GM12878 (cell line): ENCODE results near the gene KCNH4. TPM values are rescaled to one million over a fixed set of nuclear protein-coding genes. Genes with fewer than 3 reads are reported as not detected.

Source experiments
- ATAC-seq: fragments of 200-7000 bp; cut with Tn5 transposase; 3 replicates; pipeline ENCODE4 v1.9.1; 2020; ENCODE audit warnings: mild to moderate bottlenecking, moderate library complexity
- BruUV-seq: library from RNA; stranded (reverse); fragments of 400-500 nt; replicated peaks from 2 replicates; lab custom pipeline; 2021; lab: Mats Ljungman, UMichigan
- CTCF ChIA-PET: fragments of 300-600 bp; sonication (Branson Sonifier 250); formaldehyde crosslinking; extraction: SDS; loops from one replicate; lab custom pipeline; 2021; ENCODE audit warnings: inconsistent platforms; lab: Yijun Ruan, JAX
- POLR2A ChIA-PET: fragments of 350-600 bp; formaldehyde crosslinking; extraction: SDS; loops from one replicate; lab custom pipeline; 2021; ENCODE audit warnings: inconsistent platforms; lab: Charles Lee
- RAD21 ChIA-PET: fragments of 300-600 bp; sonication (Branson Sonifier 250); formaldehyde crosslinking; loops from one replicate; lab custom pipeline; 2023; ENCODE audit warnings: antibody characterized with exemption; ENCODE audit not compliant: unreplicated experiment; lab: Charles Lee
- SMC1A ChIA-PET: fragments of 300-600 bp; sonication (Branson Sonifier 250); formaldehyde crosslinking; loops from one replicate; lab custom pipeline; 2023; ENCODE audit not compliant: unreplicated experiment, uncharacterized antibody; lab: Charles Lee
- DNase-seq: peaks from one replicate; pipeline ENCODE4 v3.0.0-alpha.2; 2011; ENCODE audit warnings: low read depth, low spot score
- FAIRE-seq: peaks from 3 replicates; lab custom pipeline; 2011; peaks lifted over from hg19 to GRCh38; lab: Jason Lieb, UNC
- H2AFZ ChIP-seq: 2 replicates; pipeline ENCODE4 v1.6.0; 2011; ENCODE audit warnings: low read depth, low read length, control low read depth; ENCODE audit not compliant: control insufficient read depth
- H3K27ac ChIP-seq: 2 replicates; pipeline ENCODE4 v1.5.1; 2011; ENCODE audit warnings: control low read depth; ENCODE audit not compliant: control insufficient read depth, insufficient read depth
- H3K27me3 ChIP-seq, 2 experiments: replicated peaks in 1 of 2; 2 replicates each; pipeline versions ENCODE4 v1.6.0 to v1.6.1; 2011; ENCODE audit warnings: low read length in 1 of 2; ENCODE audit not compliant: control insufficient read depth in 2 of 2, insufficient read depth in 2 of 2
- H3K36me3 ChIP-seq, 2 experiments: 2 replicates each; pipeline ENCODE4 v1.5.1; 2011; ENCODE audit warnings: low read length in 1 of 2; ENCODE audit not compliant: control insufficient read depth in 2 of 2, insufficient read depth in 2 of 2
- H3K4me1 ChIP-seq: 2 replicates; pipeline ENCODE4 v1.6.1; 2011; ENCODE audit warnings: mild to moderate bottlenecking, low read length, moderate library complexity, mixed read lengths; ENCODE audit not compliant: control insufficient read depth, insufficient read depth
- H3K4me2 ChIP-seq: 2 replicates; pipeline ENCODE4 v1.6.0; 2011; ENCODE audit warnings: control low read depth; ENCODE audit not compliant: control insufficient read depth, insufficient read depth
- H3K4me3 ChIP-seq: fragments of 200-600 bp; sonication (generic); 2 replicates; pipeline ENCODE4 v1.5.1; 2016
- H3K79me2 ChIP-seq: 2 replicates; pipeline ENCODE4 v1.6.0; 2011; ENCODE audit warnings: low read length; ENCODE audit not compliant: control insufficient read depth, insufficient read depth
- H3K9ac ChIP-seq: 2 replicates; pipeline ENCODE4 v1.8.0; 2011; ENCODE audit warnings: low read length, control low read depth, mixed read lengths; ENCODE audit not compliant: control insufficient read depth, insufficient read depth
- H3K9me3 ChIP-seq: replicated peaks from 3 replicates; pipeline ENCODE4 v1.5.1; 2011; ENCODE audit warnings: mild to moderate bottlenecking, low read length; ENCODE audit not compliant: control insufficient read depth, insufficient read depth
- H4K20me1 ChIP-seq: 2 replicates; pipeline ENCODE4 v1.6.0; 2011; ENCODE audit not compliant: control insufficient read depth, insufficient read depth
- ASH2L ChIP-seq: fragments of 300-600, 200-600 bp; sonication (generic); IDR thresholded peaks from 2 replicates; pipeline ENCODE4 v1.6.1; 2017; ENCODE audit warnings: low read depth, mild to moderate bottlenecking, borderline replicate concordance
- BHLHE40 ChIP-seq, 2 experiments: fragments of 450-650 bp in 1 of 2; IDR thresholded peaks; 2 replicates each; pipeline ENCODE4 v1.6.1; 2011 to 2017; ENCODE audit warnings: low read depth in 2 of 2, borderline replicate concordance in 1 of 2, improper control_type of control experiment in 1 of 2, low read length in 1 of 2, mild to moderate bottlenecking in 1 of 2
- NR2C1 ChIP-seq: fragments of 450-650 bp; IDR thresholded peaks from 2 replicates; pipeline ENCODE4 v1.6.1; 2017; ENCODE audit warnings: antibody characterized with exemption, mild to moderate bottlenecking, moderate library complexity
- WGBS: methylation state at CpG from one replicate; pipeline ENCODE4 v1.1.6; 2016; ENCODE audit warnings: low lambda C conversion rate; ENCODE audit not compliant: insufficient replicate concordance, insufficient coverage; ENCODE audit errors: missing lambda C conversion rate; 5-methylcytosine and 5-hydroxymethylcytosine counted together
- in situ Hi-C: fragments of 300-500 bp; cut with MboI; formaldehyde crosslinking; loops from 9 replicates; pipeline ENCODE4 v1.14.3; 2018; ENCODE audit warnings: mixed read lengths
- intact Hi-C: fragments of 100-400 bp; cut with micrococcal nuclease; formaldehyde crosslinking; loops from one replicate; pipeline ENCODE4 v1.14.2; 2022; ENCODE audit not compliant: unreplicated experiment
- polyA plus RNA-seq, 11 experiments: library from polyadenylated mRNA; depleted of rRNA in 4 of 11; unstranded in 6 of 11; stranded (reverse) in 5 of 11; fragments of >200 nt; fragmentation: Nextera tagmentation in 4 of 11; fragmentation: Illumina TruSeq in 1 of 11; extraction: Ambion mirVana in 4 of 11; extraction: Trizol in 1 of 11; gene quantifications; 1 replicate in 1 of 11; 2 replicates in 10 of 11; pipeline versions ENCODE4 v1.2.1 to v1.2.3, GENCODE V29; 2011 to 2016; ENCODE audit warnings: inconsistent platforms in 2 of 11, missing spikeins in 2 of 11, low read depth in 1 of 11
- total RNA-seq, 4 experiments: library from RNA; depleted of rRNA in 3 of 4; stranded (reverse); fragments of >200 nt in 3 of 4; fragmentation: Illumina TruSeq in 1 of 4; extraction: Trizol in 1 of 4; gene quantifications; 2 replicates each; pipeline versions ENCODE4 v1.2.1 to v1.2.3, GENCODE V29; 2013 to 2021
- TF ChIP-seq, protein P1 (sequence below): IDR thresholded peaks from 2 replicates; pipeline ENCODE4 v1.6.1; 2012; ENCODE audit warnings: mild to moderate bottlenecking, low read depth, low read length

The KCNH4 gene
- total and polyA plus RNA-seq, 10 of the 15 experiments (the other 5 are each of a cell fraction or from before 2014, with no cell fraction given), result 0.03 to 0.88 (median 0.10) TPM; not detected in 2

DNA sequence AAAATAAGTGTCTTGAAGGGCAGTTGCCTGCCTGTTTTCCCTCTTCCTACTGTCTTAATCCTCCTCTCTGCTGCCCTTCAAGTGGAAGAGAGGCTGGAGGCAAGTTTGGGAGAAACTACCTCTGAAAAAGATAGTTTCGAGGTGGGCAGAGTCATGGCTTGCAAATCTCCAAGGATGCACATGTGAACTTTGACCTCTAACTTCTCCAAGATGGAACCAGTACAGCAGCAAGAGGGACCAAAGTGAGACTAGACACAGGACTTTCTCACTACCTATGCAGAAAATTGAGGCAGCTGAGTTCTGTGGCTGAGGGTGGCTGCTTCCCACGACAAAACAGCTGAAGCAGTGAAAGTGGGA is 887 bp upstream of the KCNH4 start:
- no peak for FAIRE-seq
- SMC1A ChIA-PET, result interaction anchor here (0.6 to 4.7 kb wide), 29 partner anchors 12 to 225 kb away, joined by 3 to 53 read pairs (median 4); partner anchors contain the start of genes CNP, DHX58, GHDC and KAT2A
- 69% methylated on average over 2 of the region's 2 CpGs for WGBS

More for the DNA sequence above, 887 bp upstream of the KCNH4 start:
- no TSS peak for BruUV-seq
- Histone ChIP-seq H4K20me1 (no peaks in the 10 kb centered on the region), H3K79me2 (no peaks in the 10 kb centered on the region), H3K4me2 (peak overlapping the region; percentile 94), H3K9ac (no peak overlapping the region), H2AFZ (no peak overlapping the region; the same call in 1 of the 2 replicates), H3K36me3 (no peaks in the 10 kb centered on the region), H3K27me3 (no peaks in the 10 kb centered on the region), H3K4me3 (0 out of 2 replicates have a peak overlapping the region, but pooled peaks have one; percentile 10), H3K27ac (no peak overlapping the region), H3K9me3 (no peaks in the 10 kb centered on the region), H3K4me1 (peaks cover 39% of the 10 kb centered on the region)
- ChIA-PET RAD21 (interaction anchor here (0.7 to 4.7 kb wide), 27 partner anchors 8 to 224 kb away, joined by 3 to 78 read pairs (median 4); partner anchors contain the start of genes DHX58, DNAJC7, GHDC and KAT2A), POLR2A (interaction anchor here (0.5 to 1.9 kb wide), 12 partner anchors 13 to 216 kb away, joined by 3 to 15 read pairs (median 4); partner anchors contain the start of genes DHX58, GHDC and KAT2A), CTCF (interaction anchor here (0.6 to 4.6 kb wide), 42 partner anchors 9 to 441 kb away, joined by 3 to 138 read pairs (median 4); partner anchors contain the start of genes CNP, DHX58, DNAJC7 and GHDC)
- intact Hi-C loops (loop anchor here (1.0 to 10.0 kb wide), 5 partner anchors 64 to 223 kb away; partner anchors contain the start of genes CNP and STAT5A), in situ Hi-C loops (no loop called here)
- DNase-seq, result no peak
- no peak for ATAC-seq
- TF ChIP-seq, protein P1, sequence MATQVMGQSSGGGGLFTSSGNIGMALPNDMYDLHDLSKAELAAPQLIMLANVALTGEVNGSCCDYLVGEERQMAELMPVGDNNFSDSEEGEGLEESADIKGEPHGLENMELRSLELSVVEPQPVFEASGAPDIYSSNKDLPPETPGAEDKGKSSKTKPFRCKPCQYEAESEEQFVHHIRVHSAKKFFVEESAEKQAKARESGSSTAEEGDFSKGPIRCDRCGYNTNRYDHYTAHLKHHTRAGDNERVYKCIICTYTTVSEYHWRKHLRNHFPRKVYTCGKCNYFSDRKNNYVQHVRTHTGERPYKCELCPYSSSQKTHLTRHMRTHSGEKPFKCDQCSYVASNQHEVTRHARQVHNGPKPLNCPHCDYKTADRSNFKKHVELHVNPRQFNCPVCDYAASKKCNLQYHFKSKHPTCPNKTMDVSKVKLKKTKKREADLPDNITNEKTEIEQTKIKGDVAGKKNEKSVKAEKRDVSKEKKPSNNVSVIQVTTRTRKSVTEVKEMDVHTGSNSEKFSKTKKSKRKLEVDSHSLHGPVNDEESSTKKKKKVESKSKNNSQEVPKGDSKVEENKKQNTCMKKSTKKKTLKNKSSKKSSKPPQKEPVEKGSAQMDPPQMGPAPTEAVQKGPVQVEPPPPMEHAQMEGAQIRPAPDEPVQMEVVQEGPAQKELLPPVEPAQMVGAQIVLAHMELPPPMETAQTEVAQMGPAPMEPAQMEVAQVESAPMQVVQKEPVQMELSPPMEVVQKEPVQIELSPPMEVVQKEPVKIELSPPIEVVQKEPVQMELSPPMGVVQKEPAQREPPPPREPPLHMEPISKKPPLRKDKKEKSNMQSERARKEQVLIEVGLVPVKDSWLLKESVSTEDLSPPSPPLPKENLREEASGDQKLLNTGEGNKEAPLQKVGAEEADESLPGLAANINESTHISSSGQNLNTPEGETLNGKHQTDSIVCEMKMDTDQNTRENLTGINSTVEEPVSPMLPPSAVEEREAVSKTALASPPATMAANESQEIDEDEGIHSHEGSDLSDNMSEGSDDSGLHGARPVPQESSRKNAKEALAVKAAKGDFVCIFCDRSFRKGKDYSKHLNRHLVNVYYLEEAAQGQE, result no peak
- TF ChIP-seq BHLHE40 (IDR thresholded peaks at IDR 0.05; ENCODE audit: borderline replicate concordance in 1 of 2, low read depth in 2 of 2, low read length in 1 of 2) (no peak), NR2C1 (peak; percentile 34; the same call in 1 of the 2 replicates), ASH2L (no peak)
